Measurements from ENCODE around the gene CSNK2A1.

DNA sequence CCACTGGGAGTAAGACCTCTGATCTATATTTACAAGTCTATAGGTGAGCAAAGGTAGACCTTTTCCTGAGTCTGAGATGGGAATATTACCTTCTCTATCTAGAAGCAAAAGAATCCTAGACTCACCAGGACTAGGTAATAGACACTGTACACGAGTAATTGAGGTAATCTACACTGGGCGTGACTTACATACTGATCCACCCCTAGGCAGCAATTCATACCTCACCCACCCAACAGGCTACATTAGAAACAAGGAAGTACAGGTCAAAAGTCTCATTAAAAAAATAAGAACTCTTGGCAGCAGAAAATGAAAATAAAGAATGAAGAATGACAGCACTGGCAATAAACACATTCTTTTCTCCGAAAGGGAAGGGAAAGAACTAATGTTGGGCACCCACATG is 7.6 kb downstream of the CSNK2A1 start:
- TF ChIP-seq CTCF (IDR thresholded peaks at IDR 0.05; ENCODE audit: low read depth, low read length), result no peak
- no peak for TF ChIP-seq EZH2phosphoT487 (IDR thresholded peaks at IDR 0.05; ENCODE audit: low read depth)
